HG03457 (cell line): ENCODE data around the gene KAT5.
"Not testable (repeated sequence)": the region's sequence is repeated elsewhere in the genome, so short reads cannot be mapped to it uniquely, and the experiment has no call there.

Experiments used
- ATAC-seq: cut with Tn5 transposase; IDR thresholded peaks from one replicate; pipeline ENCODE4 v1.9.1; 2021; ENCODE audit warnings: moderate number of reproducible peaks; ENCODE audit not compliant: unreplicated experiment

Gene KAT5

GRCh38 chr11:65711785-65712632, at the start of gene KAT5:
KAT5 (plus strand) TSS chr11:65712252; CDS start chr11:65712268, 16 bp downstream.
- peak; percentile 60 for ATAC-seq

GRCh38 chr11:65662799-65663638, 49.0 kb upstream of the KAT5 start, which contains the start of gene RELA:
RELA (minus strand) TSS chr11:65662916; CDS start chr11:65662832, 84 bp downstream.
- ATAC-seq: peak; percentile 57

GRCh38 chr11:65663639-65664200, 48.3 kb upstream of the KAT5 start:
- peak; percentile 15 for ATAC-seq

- no peak for ATAC-seq
Measured at GRCh38 chr11:65672180-65672860, 39.7 kb upstream of the KAT5 start.

GRCh38 chr11:65672982-65673381, 39.1 kb upstream of the KAT5 start:
- no peak for ATAC-seq

- no peak for ATAC-seq
Measured at GRCh38 chr11:65680192-65680743, 31.8 kb upstream of the KAT5 start.

- ATAC-seq: not testable (repeated sequence)
Measured at GRCh38 chr11:65683480-65683879, 28.6 kb upstream of the KAT5 start.

- ATAC-seq: no peak
Measured at GRCh38 chr11:65685981-65686380, 26.1 kb upstream of the KAT5 start.

GRCh38 chr11:65691847-65692246, 20.2 kb upstream of the KAT5 start:
- not testable (repeated sequence) for ATAC-seq

- ATAC-seq: no peak
Measured at GRCh38 chr11:65692367-65692766, 19.7 kb upstream of the KAT5 start.

GRCh38 chr11:65695459-65696241, 16.4 kb upstream of the KAT5 start:
- ATAC-seq: no peak

GRCh38 chr11:65696802-65697552, 15.1 kb upstream of the KAT5 start:
- ATAC-seq: no peak

GRCh38 chr11:65698205-65698604, 13.8 kb upstream of the KAT5 start:
- ATAC-seq: no peak

GRCh38 chr11:65699306-65699705, 12.7 kb upstream of the KAT5 start:
- no peak for ATAC-seq

GRCh38 chr11:65700399-65700798, 11.7 kb upstream of the KAT5 start:
- no peak for ATAC-seq

GRCh38 chr11:65701686-65702085, 10.4 kb upstream of the KAT5 start:
- no peak for ATAC-seq

GRCh38 chr11:65703846-65704245, 8.2 kb upstream of the KAT5 start:
- ATAC-seq: no peak

GRCh38 chr11:65706303-65706763, 5.7 kb upstream of the KAT5 start:
- not testable (repeated sequence) for ATAC-seq

- ATAC-seq: not testable (repeated sequence)
Measured at GRCh38 chr11:65707002-65707401, 5.0 kb upstream of the KAT5 start.
